Transverse colon (tissue), 4 donors: ENCODE data around the gene PLXNA2. TPM values are rescaled to one million over a fixed set of nuclear protein-coding genes. Genes with fewer than 3 reads are reported as not detected.

Experiments
- DNase-seq: peaks from one replicate; pipeline ENCODE4 v3.0.0-alpha.2; 2019
- H3K27ac ChIP-seq, 4 donors: fragments of 200-600 bp; sonication (generic); 2 replicates each; pipeline ENCODE4 v1.5.1; 2016 to 2018; ENCODE audit warnings: inconsistent platforms in 4 of 4
- H3K27me3 ChIP-seq: fragments of 200-600 bp; sonication (generic); 2 replicates; pipeline ENCODE4 v1.5.1; 2017; ENCODE audit warnings: inconsistent platforms
- H3K36me3 ChIP-seq, 4 donors: fragments of 200-600 bp; sonication (generic); 2 replicates each; pipeline ENCODE4 v1.5.1; 2017 to 2019; ENCODE audit warnings: inconsistent platforms in 4 of 4
- H3K4me1 ChIP-seq, 4 donors: fragments of 200-600 bp; sonication (generic); 2 replicates each; pipeline ENCODE4 v1.5.1; 2017 to 2020; ENCODE audit warnings: inconsistent platforms in 4 of 4
- H3K4me3 ChIP-seq, 4 donors: fragments of 200-600 bp; sonication (generic); 1 replicate in 1 of 4; 2 replicates in 3 of 4; pipeline versions ENCODE4 v1.5.1 to v1.6.1; 2017 to 2019; ENCODE audit warnings: inconsistent platforms in 4 of 4
- H3K9me3 ChIP-seq, 2 donors: fragments of 200-600 bp; sonication (generic); 2 replicates each; pipeline ENCODE4 v1.5.1; 2017 to 2019; ENCODE audit warnings: inconsistent platforms in 2 of 2
- CTCF ChIP-seq, 5 experiments: fragments of 200-600 bp in 3 of 5; fragments of 450-650 bp in 2 of 5; sonication (generic) in 3 of 5; IDR thresholded peaks; 1 replicate in 2 of 5; 2 replicates in 3 of 5; pipeline ENCODE4 v1.5.1; 2016 to 2017; ENCODE audit warnings: antibody characterized with exemption in 5 of 5, inconsistent platforms in 3 of 5, mild to moderate bottlenecking in 2 of 5, moderate library complexity in 1 of 5
- EP300 ChIP-seq: sonication (generic); formaldehyde crosslinking; IDR thresholded peaks from one replicate; pipeline ENCODE4 v1.6.1; 2017; ENCODE audit warnings: antibody characterized with exemption, low read depth
- POLR2A ChIP-seq: fragments of 450-650 bp; IDR thresholded peaks from one replicate; pipeline ENCODE4 v1.6.1; 2016; ENCODE audit warnings: antibody characterized with exemption, mild to moderate bottlenecking, moderate library complexity
- POLR2AphosphoS5 ChIP-seq, 3 donors: sonication (generic); formaldehyde crosslinking; IDR thresholded peaks; one replicate each; pipeline ENCODE4 v1.6.1; 2016; ENCODE audit warnings: antibody characterized with exemption in 3 of 3
- WGBS, 2 donors: methylation state at CpG; one replicate each; pipeline ENCODE4 v1.1.5; 2018; ENCODE audit warnings: low coverage in 1 of 2; 5-methylcytosine and 5-hydroxymethylcytosine counted together
- in situ Hi-C, 4 donors: fragments of 200-750 bp; cut with MboI; loops; one replicate each; pipeline versions ENCODE4 v1.15.0 to v1.15.1; 2017; ENCODE audit warnings: low sequenced_read_pairs in 3 of 4, low pct_ligation_motif_present in 1 of 4, low pct_unique_long_range_greater_than_20kb in 1 of 4
- intact Hi-C: fragments of 100-400 bp; cut with DNase I; formaldehyde crosslinking; loops from one replicate; pipeline ENCODE4 v1.15.1; 2023; ENCODE audit warnings: low total_unique reads
- total RNA-seq, 4 donors: library from RNA; depleted of rRNA; stranded (reverse); fragments of >200 nt; gene quantifications; one replicate each; pipeline ENCODE4 v1.1.0, GENCODE V29; 2016

PLXNA2 gene
- total RNA-seq, 4 donors from 2014 or later, result 77.4 to 140 (median 85.5) TPM

GRCh38 chr1:208137193-208137592 lies 107.0 kb downstream of the PLXNA2 start:
- 56 to 70% methylated on average over 4 of the region's 4 CpGs for WGBS, 2 donors
- in situ Hi-C loops, result loop anchor here in 3 of 4 donors (10.0 to 25.0 kb wide), 3 partner anchors 88 to 108 kb away; partner anchors contain the start of gene PLXNA2 (in 2 of the 3)
- no peaks in the 10 kb centered on the region for H3K27me3 ChIP-seq
- H3K9me3 ChIP-seq, result no peaks in the 10 kb centered on the region
- intact Hi-C loops, result no loop called here
- TF ChIP-seq POLR2A (no peak), CTCF (IDR thresholded peaks at IDR 0.05) (no peak), POLR2AphosphoS5 (IDR thresholded peaks at IDR 0.05) (no peak), EP300 (no peak)
- H3K4me1 ChIP-seq, result peaks cover 7 to 31% (median 10%) of the 10 kb centered on the region in 4 donors
- no peak for DNase-seq
- no peaks in the 10 kb centered on the region for H3K36me3 ChIP-seq
- H3K27ac ChIP-seq, result no peak overlapping the region
- H3K4me3 ChIP-seq, result no peak overlapping the region

GRCh38 chr1:208136459-208137182 lies 107.6 kb downstream of the PLXNA2 start:
- Histone ChIP-seq H3K27me3 (no peaks in the 10 kb centered on the region), H3K9me3 (no peaks in the 10 kb centered on the region), H3K4me3 (no peak overlapping the region), H3K27ac (no peak overlapping the region), H3K4me1 (peaks cover 5 to 31% (median 12%) of the 10 kb centered on the region in 4 donors), H3K36me3 (no peaks in the 10 kb centered on the region)
- in situ Hi-C loops (loop anchor here in 3 of 4 donors (10.0 to 25.0 kb wide), 3 partner anchors 88 to 108 kb away; partner anchors contain the start of gene PLXNA2 (in 2 of the 3)), intact Hi-C loops (no loop called here)
- DNase-seq, result no peak
- TF ChIP-seq POLR2AphosphoS5 (IDR thresholded peaks at IDR 0.05), result no peak
- TF ChIP-seq EP300, result no peak
- no peak for TF ChIP-seq POLR2A
- no peak for TF ChIP-seq CTCF (IDR thresholded peaks at IDR 0.05)
- WGBS, 2 donors, result 75% methylated on average over 1 to 5 of the region's 5 CpGs

- in situ Hi-C loops (loop anchor here in 3 of 4 donors (10.0 to 25.0 kb wide), 3 partner anchors 89 to 109 kb away; partner anchors contain the start of gene PLXNA2 (in 2 of the 3)), intact Hi-C loops (no loop called here)
- no peaks in the 10 kb centered on the region for H3K9me3 ChIP-seq
Measured at GRCh38 chr1:208135354-208135753, 108.8 kb downstream of the PLXNA2 start.

More at GRCh38 chr1:208135354-208135753, 108.8 kb downstream of the PLXNA2 start:
- no peak for DNase-seq
- H3K4me1 ChIP-seq, result peaks cover 4 to 30% (median 15%) of the 10 kb centered on the region in 4 donors
- H3K4me3 ChIP-seq, result no peak overlapping the region
- no peak overlapping the region for H3K27ac ChIP-seq
- H3K27me3 ChIP-seq, result no peaks in the 10 kb centered on the region
- TF ChIP-seq CTCF (IDR thresholded peaks at IDR 0.05) (no peak), POLR2AphosphoS5 (IDR thresholded peaks at IDR 0.05) (no peak), EP300 (no peak), POLR2A (no peak)
- no peaks in the 10 kb centered on the region for H3K36me3 ChIP-seq
- WGBS, 2 donors, result 35% methylated on average over 2 of the region's 2 CpGs; no CpG with 5 or more reads in 1 of the 2 donors
